Dendritic cell treated with granulocyte-macrophage colony-stimulating factor and Interleukin-4, amounts not matched to agents 40 ng/mL and 50 ng/mL, for 4 days (primary cell): Measurements from ENCODE around the gene SLC25A18.
"Not testable (repeated sequence)": the region's sequence is repeated elsewhere in the genome, so short reads cannot be mapped to it uniquely, and the experiment has no call there.

Source experiments
- H3K27ac Mint-ChIP-seq: one replicate; pipeline ENCODE4 v1.8.0; 2022; ENCODE audit warnings: mild to moderate bottlenecking, mixed read lengths
- H3K27me3 Mint-ChIP-seq: one replicate; pipeline ENCODE4 v1.8.0; 2022; ENCODE audit warnings: mild to moderate bottlenecking, mixed read lengths
- H3K36me3 Mint-ChIP-seq: one replicate; pipeline ENCODE4 v1.8.0; 2022; ENCODE audit warnings: low read depth, mixed read lengths
- H3K4me1 Mint-ChIP-seq: one replicate; pipeline ENCODE4 v1.8.0; 2022; ENCODE audit warnings: low read depth, mixed read lengths
- H3K4me3 Mint-ChIP-seq: one replicate; pipeline ENCODE4 v1.8.0; 2022; ENCODE audit warnings: mild to moderate bottlenecking, moderate library complexity, mixed read lengths
- H3K9me3 Mint-ChIP-seq: one replicate; pipeline ENCODE4 v1.8.0; 2022; ENCODE audit warnings: mixed read lengths
- intact Hi-C: fragments of 100-400 bp; cut with micrococcal nuclease; formaldehyde crosslinking; loops from one replicate; pipeline ENCODE4 v1.15.0; 2022

SLC25A18 gene

GRCh38 chr22:17549655-17550054 is 13.6 kb upstream of the SLC25A18 start:
- Mint-ChIP-seq H3K9me3 (no peaks in the 10 kb centered on the region), H3K4me1 (no peaks in the 10 kb centered on the region), H3K27me3 (no peaks in the 10 kb centered on the region), H3K4me3 (no peak overlapping the region), H3K27ac (no peak overlapping the region), H3K36me3 (no peaks in the 10 kb centered on the region)
- intact Hi-C loops: no loop called here

GRCh38 chr22:17552737-17553136 is 10.6 kb upstream of the SLC25A18 start:
- Mint-ChIP-seq H3K27me3 (no peaks in the 10 kb centered on the region), H3K27ac (no peak overlapping the region), H3K9me3 (no peaks in the 10 kb centered on the region), H3K36me3 (no peaks in the 10 kb centered on the region), H3K4me1 (no peaks in the 10 kb centered on the region), H3K4me3 (no peak overlapping the region)
- intact Hi-C loops: no loop called here

GRCh38 chr22:17554814-17555213 is 8.5 kb upstream of the SLC25A18 start:
- H3K36me3 Mint-ChIP-seq: no peaks in the 10 kb centered on the region
- intact Hi-C loops: no loop called here
- H3K4me3 Mint-ChIP-seq: no peak overlapping the region
- no peak overlapping the region for H3K27ac Mint-ChIP-seq
- H3K4me1 Mint-ChIP-seq: no peaks in the 10 kb centered on the region
- H3K9me3 Mint-ChIP-seq: no peaks in the 10 kb centered on the region
- H3K27me3 Mint-ChIP-seq: peaks cover 1% of the 10 kb centered on the region

GRCh38 chr22:17559188-17559587 is 4.1 kb upstream of the SLC25A18 start:
- intact Hi-C loops: no loop called here
- Mint-ChIP-seq H3K4me1 (no peaks in the 10 kb centered on the region), H3K36me3 (no peaks in the 10 kb centered on the region), H3K9me3 (no peaks in the 10 kb centered on the region), H3K27ac (no peak overlapping the region), H3K27me3 (peaks cover 5% of the 10 kb centered on the region), H3K4me3 (no peak overlapping the region)

GRCh38 chr22:17563936-17564391 is 666 bp downstream of the SLC25A18 start:
- H3K27ac Mint-ChIP-seq: no peak overlapping the region
- peaks cover 5% of the 10 kb centered on the region for H3K27me3 Mint-ChIP-seq
- no peaks in the 10 kb centered on the region for H3K4me1 Mint-ChIP-seq
- intact Hi-C loops: no loop called here
- H3K9me3 Mint-ChIP-seq: no peaks in the 10 kb centered on the region
- H3K4me3 Mint-ChIP-seq: no peak overlapping the region
- H3K36me3 Mint-ChIP-seq: no peaks in the 10 kb centered on the region

- H3K36me3 Mint-ChIP-seq, H3K27me3 Mint-ChIP-seq, H3K4me1 Mint-ChIP-seq, H3K4me3 Mint-ChIP-seq, H3K27ac Mint-ChIP-seq, H3K9me3 Mint-ChIP-seq, intact Hi-C loops: not testable (repeated sequence)
Measured at GRCh38 chr22:17566016-17566687, 2.9 kb downstream of the SLC25A18 start.

- no peak overlapping the region for H3K27ac Mint-ChIP-seq
- H3K9me3 Mint-ChIP-seq: no peaks in the 10 kb centered on the region
- H3K36me3 Mint-ChIP-seq: no peaks in the 10 kb centered on the region
- intact Hi-C loops: no loop called here
- peaks cover 2% of the 10 kb centered on the region for H3K27me3 Mint-ChIP-seq
- no peak overlapping the region for H3K4me3 Mint-ChIP-seq
- peaks cover 5% of the 10 kb centered on the region for H3K4me1 Mint-ChIP-seq
Measured at GRCh38 chr22:17566776-17567175, 3.5 kb downstream of the SLC25A18 start.

- H3K4me1 Mint-ChIP-seq: peaks cover 5% of the 10 kb centered on the region
- no peaks in the 10 kb centered on the region for H3K9me3 Mint-ChIP-seq
- H3K27me3 Mint-ChIP-seq: peaks cover 5% of the 10 kb centered on the region
- H3K4me3 Mint-ChIP-seq: no peak overlapping the region
- H3K27ac Mint-ChIP-seq: no peak overlapping the region
- intact Hi-C loops: no loop called here
- H3K36me3 Mint-ChIP-seq: no peaks in the 10 kb centered on the region
Measured at GRCh38 chr22:17569971-17570511, 6.7 kb downstream of the SLC25A18 start.

- Mint-ChIP-seq H3K9me3 (no peaks in the 10 kb centered on the region), H3K27me3 (peaks cover 5% of the 10 kb centered on the region), H3K27ac (no peak overlapping the region), H3K4me1 (peaks cover 5% of the 10 kb centered on the region), H3K4me3 (no peak overlapping the region), H3K36me3 (no peaks in the 10 kb centered on the region)
- intact Hi-C loops: no loop called here
Measured at GRCh38 chr22:17570851-17571631, 7.7 kb downstream of the SLC25A18 start.

GRCh38 chr22:17575151-17575550 is 11.9 kb downstream of the SLC25A18 start:
- peaks cover 5% of the 10 kb centered on the region for H3K27me3 Mint-ChIP-seq
- intact Hi-C loops: no loop called here
- no peaks in the 10 kb centered on the region for H3K9me3 Mint-ChIP-seq
- H3K4me3 Mint-ChIP-seq: no peak overlapping the region
- no peaks in the 10 kb centered on the region for H3K36me3 Mint-ChIP-seq
- H3K27ac Mint-ChIP-seq: no peak overlapping the region
- H3K4me1 Mint-ChIP-seq: peaks cover 2% of the 10 kb centered on the region

GRCh38 chr22:17575681-17576080 is 12.4 kb downstream of the SLC25A18 start:
- Mint-ChIP-seq H3K4me1 (no peaks in the 10 kb centered on the region), H3K4me3 (no peak overlapping the region)

GRCh38 chr22:17576470-17576869 is 13.2 kb downstream of the SLC25A18 start:
- H3K27me3 Mint-ChIP-seq: peaks cover 5% of the 10 kb centered on the region
- H3K9me3 Mint-ChIP-seq: no peaks in the 10 kb centered on the region
- H3K4me1 Mint-ChIP-seq: no peaks in the 10 kb centered on the region
- no peak overlapping the region for H3K4me3 Mint-ChIP-seq
- H3K27ac Mint-ChIP-seq: no peak overlapping the region
- no peaks in the 10 kb centered on the region for H3K36me3 Mint-ChIP-seq
- intact Hi-C loops: no loop called here

More at GRCh38 chr22:17575681-17576080, 12.4 kb downstream of the SLC25A18 start:
- H3K9me3 Mint-ChIP-seq: no peaks in the 10 kb centered on the region
- peaks cover 5% of the 10 kb centered on the region for H3K27me3 Mint-ChIP-seq
- intact Hi-C loops: no loop called here
- no peaks in the 10 kb centered on the region for H3K36me3 Mint-ChIP-seq
- H3K27ac Mint-ChIP-seq: no peak overlapping the region

- Mint-ChIP-seq H3K4me3 (no peak overlapping the region), H3K4me1 (no peaks in the 10 kb centered on the region), H3K36me3 (no peaks in the 10 kb centered on the region), H3K27me3 (peaks cover 8% of the 10 kb centered on the region), H3K9me3 (no peaks in the 10 kb centered on the region), H3K27ac (no peak overlapping the region)
- intact Hi-C loops: no loop called here
Measured at GRCh38 chr22:17578136-17578754, 14.9 kb downstream of the SLC25A18 start.

GRCh38 chr22:17579535-17579981 is 16.3 kb downstream of the SLC25A18 start:
- Mint-ChIP-seq H3K27ac (no peak overlapping the region), H3K4me3 (no peak overlapping the region)
- intact Hi-C loops: no loop called here

More at GRCh38 chr22:17579535-17579981, 16.3 kb downstream of the SLC25A18 start:
- no peaks in the 10 kb centered on the region for H3K9me3 Mint-ChIP-seq
- no peaks in the 10 kb centered on the region for H3K36me3 Mint-ChIP-seq
- no peaks in the 10 kb centered on the region for H3K4me1 Mint-ChIP-seq
- H3K27me3 Mint-ChIP-seq: peaks cover 3% of the 10 kb centered on the region
